Suprapubic skin (tissue), 3 donors: ENCODE measurements around the gene MRPL53.

Experiments
- CTCF ChIP-seq, 2 donors: fragments of 200-600 bp in 1 of 2; fragments of 450-650 bp in 1 of 2; sonication (generic) in 1 of 2; IDR thresholded peaks; one replicate each; pipeline ENCODE4 v1.5.1; 2016 to 2019; ENCODE audit warnings: antibody characterized with exemption in 2 of 2, mild to moderate bottlenecking in 1 of 2, moderate library complexity in 1 of 2
- POLR2A ChIP-seq, 2 donors: fragments of 450-650 bp; IDR thresholded peaks; one replicate each; pipeline ENCODE4 v1.6.1; 2017; ENCODE audit warnings: antibody characterized with exemption in 2 of 2, mild to moderate bottlenecking in 2 of 2, moderate library complexity in 2 of 2

- peak; percentile 66 to 87 for TF ChIP-seq CTCF (IDR thresholded peaks at IDR 0.05)
- TF ChIP-seq POLR2A (IDR thresholded peaks at IDR 0.05), result no peak
These were observed 10.6 kb upstream of the MRPL53 start, which contains the start of the genes CCDC142 and TTC31 for GRCh38 chr2:74482801-74483674.
